Measurements from ENCODE around the gene ZDHHC5. TPM values are rescaled to one million over a fixed set of nuclear protein-coding genes. Genes with fewer than 3 reads are reported as not detected.

Gene ZDHHC5
- total and polyA plus RNA-seq, 2 of the 13 experiments (the other 11 are each of a cell fraction or from before 2014, with no cell fraction given), result 26.6 to 34.0 TPM

DNA sequence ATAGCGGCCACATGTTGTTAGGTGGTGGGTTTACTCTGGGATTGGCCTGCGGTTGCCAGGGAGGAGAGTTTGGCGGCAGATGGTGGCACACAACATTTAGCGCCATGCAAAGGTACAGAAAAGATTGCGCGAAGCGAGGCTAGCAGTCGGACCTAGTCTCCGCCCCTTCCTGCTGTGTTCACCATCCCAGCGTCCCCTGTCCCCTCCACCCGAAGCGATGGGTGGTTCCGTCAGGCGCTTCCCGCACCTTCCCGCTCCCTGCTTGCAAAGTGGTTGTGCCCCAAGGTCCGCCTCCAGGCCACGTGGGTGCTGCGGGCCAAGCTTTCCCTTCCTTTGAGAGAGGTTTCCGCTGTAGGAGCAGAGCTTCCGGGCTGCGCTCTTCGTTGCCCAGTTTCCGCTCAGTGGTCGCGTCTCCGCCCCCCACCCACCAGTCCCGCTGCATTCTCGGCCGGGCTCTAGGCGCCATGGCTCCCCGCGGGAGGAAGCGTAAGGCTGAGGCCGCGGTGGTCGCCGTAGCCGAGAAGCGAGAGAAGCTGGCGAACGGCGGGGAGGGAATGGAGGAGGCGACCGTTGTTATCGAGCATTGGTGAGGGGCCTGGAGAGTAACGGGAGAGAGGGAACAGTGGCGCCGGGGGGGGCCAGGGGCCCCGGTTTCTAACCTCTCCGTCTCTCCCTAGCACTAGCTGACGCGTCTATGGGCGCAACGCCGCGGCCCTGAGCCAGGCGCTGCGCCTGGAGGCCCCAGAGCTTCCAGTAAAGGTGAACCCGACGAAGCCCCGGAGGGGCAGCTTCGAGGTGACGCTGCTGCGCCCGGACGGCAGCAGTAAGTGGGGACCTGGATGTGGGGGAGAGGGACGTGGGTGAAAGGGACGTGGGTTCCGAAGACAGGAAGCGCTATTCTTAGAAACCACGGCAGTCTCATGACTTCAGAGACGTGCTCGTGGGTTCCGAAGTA, 73.5 kb downstream of the ZDHHC5 start, which contains the start of gene SELENOH (continued):
- TF ChIP-seq, protein P1, sequence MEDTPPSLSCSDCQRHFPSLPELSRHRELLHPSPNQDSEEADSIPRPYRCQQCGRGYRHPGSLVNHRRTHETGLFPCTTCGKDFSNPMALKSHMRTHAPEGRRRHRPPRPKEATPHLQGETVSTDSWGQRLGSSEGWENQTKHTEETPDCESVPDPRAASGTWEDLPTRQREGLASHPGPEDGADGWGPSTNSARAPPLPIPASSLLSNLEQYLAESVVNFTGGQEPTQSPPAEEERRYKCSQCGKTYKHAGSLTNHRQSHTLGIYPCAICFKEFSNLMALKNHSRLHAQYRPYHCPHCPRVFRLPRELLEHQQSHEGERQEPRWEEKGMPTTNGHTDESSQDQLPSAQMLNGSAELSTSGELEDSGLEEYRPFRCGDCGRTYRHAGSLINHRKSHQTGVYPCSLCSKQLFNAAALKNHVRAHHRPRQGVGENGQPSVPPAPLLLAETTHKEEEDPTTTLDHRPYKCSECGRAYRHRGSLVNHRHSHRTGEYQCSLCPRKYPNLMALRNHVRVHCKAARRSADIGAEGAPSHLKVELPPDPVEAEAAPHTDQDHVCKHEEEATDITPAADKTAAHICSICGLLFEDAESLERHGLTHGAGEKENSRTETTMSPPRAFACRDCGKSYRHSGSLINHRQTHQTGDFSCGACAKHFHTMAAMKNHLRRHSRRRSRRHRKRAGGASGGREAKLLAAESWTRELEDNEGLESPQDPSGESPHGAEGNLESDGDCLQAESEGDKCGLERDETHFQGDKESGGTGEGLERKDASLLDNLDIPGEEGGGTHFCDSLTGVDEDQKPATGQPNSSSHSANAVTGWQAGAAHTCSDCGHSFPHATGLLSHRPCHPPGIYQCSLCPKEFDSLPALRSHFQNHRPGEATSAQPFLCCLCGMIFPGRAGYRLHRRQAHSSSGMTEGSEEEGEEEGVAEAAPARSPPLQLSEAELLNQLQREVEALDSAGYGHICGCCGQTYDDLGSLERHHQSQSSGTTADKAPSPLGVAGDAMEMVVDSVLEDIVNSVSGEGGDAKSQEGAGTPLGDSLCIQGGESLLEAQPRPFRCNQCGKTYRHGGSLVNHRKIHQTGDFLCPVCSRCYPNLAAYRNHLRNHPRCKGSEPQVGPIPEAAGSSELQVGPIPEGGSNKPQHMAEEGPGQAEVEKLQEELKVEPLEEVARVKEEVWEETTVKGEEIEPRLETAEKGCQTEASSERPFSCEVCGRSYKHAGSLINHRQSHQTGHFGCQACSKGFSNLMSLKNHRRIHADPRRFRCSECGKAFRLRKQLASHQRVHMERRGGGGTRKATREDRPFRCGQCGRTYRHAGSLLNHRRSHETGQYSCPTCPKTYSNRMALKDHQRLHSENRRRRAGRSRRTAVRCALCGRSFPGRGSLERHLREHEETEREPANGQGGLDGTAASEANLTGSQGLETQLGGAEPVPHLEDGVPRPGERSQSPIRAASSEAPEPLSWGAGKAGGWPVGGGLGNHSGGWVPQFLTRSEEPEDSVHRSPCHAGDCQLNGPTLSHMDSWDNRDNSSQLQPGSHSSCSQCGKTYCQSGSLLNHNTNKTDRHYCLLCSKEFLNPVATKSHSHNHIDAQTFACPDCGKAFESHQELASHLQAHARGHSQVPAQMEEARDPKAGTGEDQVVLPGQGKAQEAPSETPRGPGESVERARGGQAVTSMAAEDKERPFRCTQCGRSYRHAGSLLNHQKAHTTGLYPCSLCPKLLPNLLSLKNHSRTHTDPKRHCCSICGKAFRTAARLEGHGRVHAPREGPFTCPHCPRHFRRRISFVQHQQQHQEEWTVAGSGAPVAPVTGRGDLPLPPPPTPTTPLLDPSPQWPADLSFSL (CRISPR knock-in tag; IDR thresholded peaks at IDR 0.05), result no peak
- no peak for TF ChIP-seq ZNF317 (CRISPR knock-in tag; IDR thresholded peaks at IDR 0.05)
- no peak for TF ChIP-seq CHD2 (IDR thresholded peaks at IDR 0.05; ENCODE audit: low read depth, low read length)
- no peak for TF ChIP-seq NCOA5 (CRISPR knock-in tag; IDR thresholded peaks at IDR 0.05)
- TF ChIP-seq, protein P2, sequence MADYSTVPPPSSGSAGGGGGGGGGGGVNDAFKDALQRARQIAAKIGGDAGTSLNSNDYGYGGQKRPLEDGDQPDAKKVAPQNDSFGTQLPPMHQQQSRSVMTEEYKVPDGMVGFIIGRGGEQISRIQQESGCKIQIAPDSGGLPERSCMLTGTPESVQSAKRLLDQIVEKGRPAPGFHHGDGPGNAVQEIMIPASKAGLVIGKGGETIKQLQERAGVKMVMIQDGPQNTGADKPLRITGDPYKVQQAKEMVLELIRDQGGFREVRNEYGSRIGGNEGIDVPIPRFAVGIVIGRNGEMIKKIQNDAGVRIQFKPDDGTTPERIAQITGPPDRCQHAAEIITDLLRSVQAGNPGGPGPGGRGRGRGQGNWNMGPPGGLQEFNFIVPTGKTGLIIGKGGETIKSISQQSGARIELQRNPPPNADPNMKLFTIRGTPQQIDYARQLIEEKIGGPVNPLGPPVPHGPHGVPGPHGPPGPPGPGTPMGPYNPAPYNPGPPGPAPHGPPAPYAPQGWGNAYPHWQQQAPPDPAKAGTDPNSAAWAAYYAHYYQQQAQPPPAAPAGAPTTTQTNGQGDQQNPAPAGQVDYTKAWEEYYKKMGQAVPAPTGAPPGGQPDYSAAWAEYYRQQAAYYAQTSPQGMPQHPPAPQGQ (CRISPR knock-in tag; IDR thresholded peaks at IDR 0.05; ENCODE audit: borderline replicate concordance), result no peak; the same call in 1 of the 2 replicates
- no peak for TF ChIP-seq POLR2AphosphoS2 (IDR thresholded peaks at IDR 0.05; ENCODE audit: low read depth, low read length)
- TF ChIP-seq ZNF549 (CRISPR knock-in tag; IDR thresholded peaks at IDR 0.05), result no peak
- TF ChIP-seq, protein P3, sequence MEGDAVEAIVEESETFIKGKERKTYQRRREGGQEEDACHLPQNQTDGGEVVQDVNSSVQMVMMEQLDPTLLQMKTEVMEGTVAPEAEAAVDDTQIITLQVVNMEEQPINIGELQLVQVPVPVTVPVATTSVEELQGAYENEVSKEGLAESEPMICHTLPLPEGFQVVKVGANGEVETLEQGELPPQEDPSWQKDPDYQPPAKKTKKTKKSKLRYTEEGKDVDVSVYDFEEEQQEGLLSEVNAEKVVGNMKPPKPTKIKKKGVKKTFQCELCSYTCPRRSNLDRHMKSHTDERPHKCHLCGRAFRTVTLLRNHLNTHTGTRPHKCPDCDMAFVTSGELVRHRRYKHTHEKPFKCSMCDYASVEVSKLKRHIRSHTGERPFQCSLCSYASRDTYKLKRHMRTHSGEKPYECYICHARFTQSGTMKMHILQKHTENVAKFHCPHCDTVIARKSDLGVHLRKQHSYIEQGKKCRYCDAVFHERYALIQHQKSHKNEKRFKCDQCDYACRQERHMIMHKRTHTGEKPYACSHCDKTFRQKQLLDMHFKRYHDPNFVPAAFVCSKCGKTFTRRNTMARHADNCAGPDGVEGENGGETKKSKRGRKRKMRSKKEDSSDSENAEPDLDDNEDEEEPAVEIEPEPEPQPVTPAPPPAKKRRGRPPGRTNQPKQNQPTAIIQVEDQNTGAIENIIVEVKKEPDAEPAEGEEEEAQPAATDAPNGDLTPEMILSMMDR (CRISPR knock-in tag; IDR thresholded peaks at IDR 0.05), result peak; percentile 10; the same call in 1 of the 2 replicates
- TF ChIP-seq ZNF501 (CRISPR knock-in tag; IDR thresholded peaks at IDR 0.05), result peak; percentile 64; the same call in 1 of the 2 replicates
- TF ChIP-seq THAP11 (CRISPR knock-in tag; IDR thresholded peaks at IDR 0.05), result peak; percentile 94
- TF ChIP-seq, protein P4, sequence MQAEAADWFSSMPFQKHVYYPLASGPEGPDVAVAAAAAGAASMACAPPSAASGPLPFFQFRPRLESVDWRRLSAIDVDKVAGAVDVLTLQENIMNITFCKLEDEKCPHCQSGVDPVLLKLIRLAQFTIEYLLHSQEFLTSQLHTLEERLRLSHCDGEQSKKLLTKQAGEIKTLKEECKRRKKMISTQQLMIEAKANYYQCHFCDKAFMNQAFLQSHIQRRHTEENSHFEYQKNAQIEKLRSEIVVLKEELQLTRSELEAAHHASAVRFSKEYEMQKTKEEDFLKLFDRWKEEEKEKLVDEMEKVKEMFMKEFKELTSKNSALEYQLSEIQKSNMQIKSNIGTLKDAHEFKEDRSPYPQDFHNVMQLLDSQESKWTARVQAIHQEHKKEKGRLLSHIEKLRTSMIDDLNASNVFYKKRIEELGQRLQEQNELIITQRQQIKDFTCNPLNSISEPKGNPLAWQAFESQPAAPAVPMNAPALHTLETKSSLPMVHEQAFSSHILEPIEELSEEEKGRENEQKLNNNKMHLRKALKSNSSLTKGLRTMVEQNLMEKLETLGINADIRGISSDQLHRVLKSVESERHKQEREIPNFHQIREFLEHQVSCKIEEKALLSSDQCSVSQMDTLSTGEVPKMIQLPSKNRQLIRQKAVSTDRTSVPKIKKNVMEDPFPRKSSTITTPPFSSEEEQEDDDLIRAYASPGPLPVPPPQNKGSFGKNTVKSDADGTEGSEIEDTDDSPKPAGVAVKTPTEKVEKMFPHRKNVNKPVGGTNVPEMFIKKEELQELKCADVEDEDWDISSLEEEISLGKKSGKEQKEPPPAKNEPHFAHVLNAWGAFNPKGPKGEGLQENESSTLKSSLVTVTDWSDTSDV (CRISPR knock-in tag; IDR thresholded peaks at IDR 0.05), result no peak
- TF ChIP-seq ZBTB3 (CRISPR knock-in tag; IDR thresholded peaks at IDR 0.05; ENCODE audit: borderline replicate concordance, low read depth), result no peak
- peak; percentile 92 for TF ChIP-seq RBFOX2 (IDR thresholded peaks at IDR 0.05; ENCODE audit: low read depth, low read length)
